PC-9 (cell line): Measurements from ENCODE around the gene FAM219A. TPM values are rescaled to one million over a fixed set of nuclear protein-coding genes. Genes with fewer than 3 reads are reported as not detected.

Experiments used
- BruUV-seq: library from RNA; stranded (reverse); fragments of 400-500 nt; replicated peaks from 2 replicates; lab custom pipeline; 2021; lab: Mats Ljungman, UMichigan
- CTCF ChIA-PET: fragments of 300-600 bp; sonication (Branson Sonifier 250); formaldehyde crosslinking; loops from one replicate; lab custom pipeline; 2022; ENCODE audit warnings: antibody characterized with exemption; lab: Charles Lee
- POLR2A ChIA-PET: fragments of 300-600 bp; sonication (Branson Sonifier 250); formaldehyde crosslinking; loops from one replicate; lab custom pipeline; 2022; ENCODE audit warnings: antibody characterized with exemption; ENCODE audit not compliant: unreplicated experiment; lab: Charles Lee
- DNase-seq, 2 experiments: peaks; one replicate each; pipeline versions ENCODE4 v3.0.0 to v3.0.0-alpha.2; 2015 to 2022; ENCODE audit warnings: mixed read lengths in 1 of 2
- H2AFZ ChIP-seq: fragments of 200-600 bp; sonication (generic); 2 replicates; pipeline ENCODE4 v1.8.1; 2017; ENCODE audit warnings: antibody characterized with exemption
- H3F3A ChIP-seq: fragments of 200-600 bp; sonication (generic); 2 replicates; pipeline ENCODE4 v1.8.1; 2017; ENCODE audit warnings: antibody characterized with exemption, mild to moderate bottlenecking, low read depth; ENCODE audit not compliant: insufficient read depth
- H3K27ac ChIP-seq: fragments of 200-600 bp; sonication (generic); 2 replicates; pipeline ENCODE4 v1.6.1; 2016; ENCODE audit warnings: mixed run types
- H3K27me3 ChIP-seq: fragments of 200-600 bp; sonication (generic); 2 replicates; pipeline ENCODE4 v1.6.1; 2016; ENCODE audit warnings: low read depth, mixed run types; ENCODE audit not compliant: insufficient read depth
- H3K36me3 ChIP-seq: fragments of 200-600 bp; sonication (generic); 2 replicates; pipeline ENCODE4 v1.6.1; 2016; ENCODE audit warnings: low read depth, mixed run types
- H3K4me1 ChIP-seq: fragments of 200-600 bp; sonication (generic); replicated peaks from 2 replicates; pipeline ENCODE4 v1.6.1; 2016; ENCODE audit warnings: mixed run types; ENCODE audit not compliant: insufficient read depth
- H3K4me2 ChIP-seq: fragments of 200-600 bp; sonication (generic); 2 replicates; pipeline ENCODE4 v1.6.1; 2017; ENCODE audit warnings: mixed run types
- H3K4me3 ChIP-seq: fragments of 200-600 bp; sonication (generic); 2 replicates; pipeline ENCODE4 v1.6.1; 2016; ENCODE audit warnings: mixed run types
- H3K79me2 ChIP-seq: fragments of 200-600 bp; sonication (generic); 2 replicates; pipeline ENCODE4 v1.6.1; 2017; ENCODE audit warnings: low read depth, mixed run types
- H3K9me2 ChIP-seq: fragments of 200-600 bp; sonication (generic); 2 replicates; pipeline ENCODE4 v1.8.1; 2017; ENCODE audit warnings: mild to moderate bottlenecking; ENCODE audit not compliant: insufficient read depth
- H3K9me3 ChIP-seq: fragments of 200-600 bp; sonication (generic); 2 replicates; pipeline ENCODE4 v1.8.1; 2016; ENCODE audit warnings: low read depth; ENCODE audit not compliant: insufficient read depth
- H4K20me1 ChIP-seq: fragments of 200-600 bp; sonication (generic); 2 replicates; pipeline ENCODE4 v1.8.1; 2017; ENCODE audit not compliant: insufficient read depth
- CTCF ChIP-seq: fragments of 200-600 bp; sonication (generic); conservative IDR thresholded peaks from 2 replicates; pipeline ENCODE4 v1.6.1; 2017; ENCODE audit warnings: mixed run types, antibody characterized with exemption, mild to moderate bottlenecking, moderate library complexity
- EZH2 ChIP-seq: fragments of 200-600 bp; sonication (generic); IDR thresholded peaks from 2 replicates; pipeline ENCODE4 v1.8.0; 2017; ENCODE audit warnings: antibody characterized with exemption, low read depth
- intact Hi-C: fragments of 100-400 bp; cut with micrococcal nuclease; formaldehyde crosslinking; loops from one replicate; pipeline ENCODE4 v1.10.0; 2022; ENCODE audit not compliant: unreplicated experiment
- total RNA-seq: library from RNA; stranded (reverse); gene quantifications from 2 replicates; pipeline ENCODE4 v1.2.3, GENCODE V29; 2021

Gene FAM219A
- total RNA-seq, 1 experiment from 2014 or later = 15.6 TPM

- no peaks in the 10 kb centered on the region for H3K9me2 ChIP-seq
- H3K27ac ChIP-seq = no peak overlapping the region
- no peaks in the 10 kb centered on the region for H4K20me1 ChIP-seq
- H3K4me2 ChIP-seq = no peak overlapping the region
- H2AFZ ChIP-seq = no peak overlapping the region
- H3K36me3 ChIP-seq = no peaks in the 10 kb centered on the region
- ChIA-PET CTCF (no interaction called here), POLR2A (no interaction called here)
- BruUV-seq = no TSS peak
- H3K9me3 ChIP-seq = no peaks in the 10 kb centered on the region
- TF ChIP-seq EZH2 (no peak), CTCF (no peak)
- H3F3A ChIP-seq = no peaks in the 10 kb centered on the region
- H3K79me2 ChIP-seq = no peaks in the 10 kb centered on the region
- H3K4me3 ChIP-seq = no peak overlapping the region
- DNase-seq = no peak
- intact Hi-C loops = no loop called here
- no peaks in the 10 kb centered on the region for H3K27me3 ChIP-seq
- H3K4me1 ChIP-seq = no peaks in the 10 kb centered on the region
These were observed 71.7 kb downstream of the FAM219A start for GRCh38 chr9:34386656-34387055.

DNA sequence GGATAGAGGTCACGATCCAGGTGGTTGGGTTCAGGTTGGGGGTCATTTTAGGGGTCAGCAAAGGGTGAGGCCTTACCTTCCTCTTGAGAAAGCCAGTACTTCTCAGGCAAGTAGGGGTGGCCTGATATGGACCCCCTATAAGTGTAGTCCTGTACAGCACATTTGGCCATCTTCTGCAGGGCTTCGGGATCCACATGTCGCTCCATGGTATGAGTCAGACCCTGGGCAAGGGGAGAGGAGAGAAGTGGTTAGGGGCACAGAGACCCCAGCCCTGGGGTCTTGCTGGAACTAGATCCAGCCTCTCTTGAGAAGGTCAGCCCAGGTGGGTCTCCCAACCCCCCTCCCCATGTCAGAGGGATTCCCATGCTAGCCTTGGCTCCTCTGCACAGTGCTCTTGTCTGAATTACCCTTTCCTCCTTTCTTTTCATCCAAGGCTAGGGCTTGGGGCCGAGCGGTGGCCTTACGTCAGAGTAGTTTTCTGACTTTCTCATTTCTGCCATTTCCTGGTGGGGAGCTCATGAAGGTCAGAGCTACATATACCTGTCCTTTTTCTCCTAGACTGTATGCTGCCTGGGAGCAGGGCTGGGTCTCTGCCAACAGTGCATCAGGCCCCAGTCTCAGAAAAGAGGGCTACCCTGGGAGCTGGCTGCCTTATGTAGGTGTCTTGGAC is 72.7 kb downstream of the FAM219A start:
- no peaks in the 10 kb centered on the region for H3K9me3 ChIP-seq
- no peak for TF ChIP-seq EZH2
- TF ChIP-seq CTCF = no peak
- no peaks in the 10 kb centered on the region for H3K79me2 ChIP-seq
- H3K4me2 ChIP-seq = no peak overlapping the region
- no peaks in the 10 kb centered on the region for H3K27me3 ChIP-seq
- no peak overlapping the region for H2AFZ ChIP-seq
- CTCF ChIA-PET = no interaction called here
- H3F3A ChIP-seq = no peaks in the 10 kb centered on the region
- intact Hi-C loops = no loop called here
- no peak overlapping the region for H3K27ac ChIP-seq
- no peaks in the 10 kb centered on the region for H3K36me3 ChIP-seq
- no peak overlapping the region for H3K4me3 ChIP-seq
- no TSS peak for BruUV-seq
- no peaks in the 10 kb centered on the region for H3K9me2 ChIP-seq
- no peak for DNase-seq
- POLR2A ChIA-PET = no interaction called here
- H3K4me1 ChIP-seq = no peaks in the 10 kb centered on the region
- no peaks in the 10 kb centered on the region for H4K20me1 ChIP-seq

GRCh38 chr9:34384368-34385165 is 73.8 kb downstream of the FAM219A start:
- Histone ChIP-seq H3K4me2 (no peak overlapping the region), H3K27ac (no peak overlapping the region), H4K20me1 (no peaks in the 10 kb centered on the region), H2AFZ (no peak overlapping the region), H3F3A (no peaks in the 10 kb centered on the region), H3K4me3 (no peak overlapping the region), H3K9me3 (no peaks in the 10 kb centered on the region), H3K36me3 (no peaks in the 10 kb centered on the region), H3K79me2 (no peaks in the 10 kb centered on the region), H3K9me2 (no peaks in the 10 kb centered on the region), H3K27me3 (no peaks in the 10 kb centered on the region), H3K4me1 (no peaks in the 10 kb centered on the region)
- no TSS peak for BruUV-seq
- CTCF ChIA-PET = no interaction called here
- intact Hi-C loops = no loop called here
- no peak for TF ChIP-seq CTCF
- no peak for TF ChIP-seq EZH2
- DNase-seq = no peak
- POLR2A ChIA-PET = no interaction called here
